NCI-H187 treated with DMSO at 0.1 percent for 48 hours (cell line): ENCODE results near the gene NMNAT2.

ENCODE experiments used
- DNase-seq: peaks from one replicate; lab custom pipeline; 2025; lab: John Stamatoyannopoulos, UW

Gene NMNAT2

DNA sequence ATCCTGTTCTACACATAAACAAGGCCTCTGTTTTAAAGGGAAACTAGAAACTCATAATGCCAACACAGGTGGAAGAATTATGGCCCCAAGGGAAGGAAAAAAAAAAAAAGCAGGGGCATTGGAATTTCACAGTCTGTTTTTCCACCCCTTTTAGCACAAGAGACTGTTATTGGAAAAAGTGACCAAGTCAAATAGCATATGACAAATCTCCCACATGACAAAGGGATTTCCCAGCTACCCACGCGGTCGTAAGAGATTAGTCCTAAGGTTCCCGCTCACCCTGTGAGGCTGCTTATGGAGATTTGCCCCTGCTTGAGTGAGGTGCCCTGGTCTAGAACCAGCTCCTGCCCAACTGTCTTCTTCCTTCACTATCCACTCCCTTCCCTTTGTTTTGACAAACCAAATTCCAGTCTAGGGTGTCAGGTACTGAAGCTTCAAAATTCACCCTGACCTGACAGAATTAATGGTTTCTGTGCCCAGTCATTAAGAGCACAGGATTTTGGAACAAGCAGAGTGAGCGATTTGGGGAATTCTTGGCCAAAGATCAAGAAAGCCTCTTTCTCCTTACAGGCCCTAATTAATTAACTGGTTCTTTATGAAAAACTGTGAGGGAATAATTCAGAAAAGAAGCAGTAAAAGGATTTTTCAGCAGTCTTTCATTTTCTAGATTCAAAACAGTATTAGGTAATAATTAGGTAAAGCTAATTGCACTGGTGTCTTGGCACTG, 107.3 kb downstream of the NMNAT2 start:
- DNase-seq: no peak

DNA sequence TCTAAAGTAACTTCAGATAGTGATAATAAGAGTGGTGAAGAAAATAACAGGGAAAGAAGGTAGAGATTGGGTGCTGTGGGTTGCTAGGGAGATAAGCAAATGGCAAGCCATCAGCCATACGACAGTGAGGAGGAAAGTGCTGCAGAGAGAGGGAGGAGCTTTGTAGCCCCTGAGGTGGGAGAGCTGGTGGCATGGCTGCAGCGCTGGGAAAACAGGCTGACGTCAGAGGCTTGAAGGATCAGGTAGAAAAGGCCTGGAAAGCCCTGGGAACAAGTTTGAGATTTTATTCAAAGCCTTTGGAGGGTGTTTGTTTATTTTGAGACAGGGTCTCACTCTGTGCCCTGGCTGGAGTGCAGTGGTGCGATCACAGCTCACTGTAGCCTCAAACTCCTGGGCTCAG, 109.5 kb downstream of the NMNAT2 start:
- DNase-seq: no peak

DNA sequence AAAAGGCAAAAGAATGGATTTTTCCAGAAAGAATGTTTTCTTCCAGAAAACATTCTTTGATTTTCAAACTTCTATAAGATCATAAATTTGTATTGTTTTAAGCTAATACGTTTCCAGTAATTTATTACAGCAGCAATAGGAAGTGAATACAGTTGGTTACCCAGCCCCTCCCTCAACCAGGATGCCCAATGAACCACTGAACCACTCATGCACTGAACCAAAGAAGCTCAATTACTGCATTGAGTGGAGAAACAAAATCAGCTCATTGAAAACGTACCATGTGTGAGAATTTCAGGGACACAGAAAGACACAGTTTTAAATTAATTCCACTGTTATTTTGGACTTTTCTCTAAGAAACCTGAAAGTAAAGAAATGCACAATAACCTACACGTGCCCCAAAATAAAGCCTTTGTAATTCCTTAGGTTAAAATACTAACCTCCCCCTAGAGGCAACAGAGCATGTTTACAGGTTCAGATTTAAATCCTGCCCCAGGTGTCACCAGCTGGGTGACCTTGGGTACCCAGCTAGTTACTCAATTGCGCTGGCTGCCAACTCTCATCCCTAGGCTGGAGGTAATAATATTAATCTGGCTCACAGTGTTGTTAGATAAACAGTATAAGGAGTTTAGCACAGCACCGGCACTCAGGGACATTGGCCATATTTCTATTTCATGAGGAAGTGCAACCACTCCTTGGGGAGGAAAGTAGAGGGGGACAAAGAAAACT, 111.7 kb downstream of the NMNAT2 start:
- no peak for DNase-seq

GRCh38 chr1:183304440-183305107, 113.6 kb downstream of the NMNAT2 start:
- DNase-seq: peak; percentile 94

GRCh38 chr1:183303901-183304300, 114.3 kb downstream of the NMNAT2 start:
- no peak for DNase-seq

GRCh38 chr1:183303323-183303645, 114.9 kb downstream of the NMNAT2 start:
- no peak for DNase-seq

- DNase-seq: no peak
Measured at GRCh38 chr1:183302452-183303322, 115.5 kb downstream of the NMNAT2 start.

GRCh38 chr1:183301239-183301638, 116.9 kb downstream of the NMNAT2 start:
- DNase-seq: no peak

DNA sequence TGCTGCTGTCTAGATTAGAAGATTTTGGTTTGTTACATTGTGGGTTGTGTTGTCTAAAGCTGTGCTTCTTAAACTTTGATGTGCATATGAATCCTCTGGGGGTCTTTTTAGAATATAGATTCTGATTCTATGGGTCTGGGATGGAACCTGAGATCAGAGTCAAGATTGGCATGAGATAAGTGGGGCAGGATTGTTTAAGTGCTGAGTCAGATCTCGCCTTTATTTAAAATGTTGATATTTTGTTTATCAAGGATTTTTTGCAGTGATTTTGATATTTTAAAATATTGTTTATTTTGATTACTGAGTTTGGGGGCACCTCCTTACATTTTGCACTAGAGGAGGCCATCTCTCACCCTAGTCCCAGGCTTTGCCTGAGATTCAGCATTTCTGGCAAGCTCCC, 117.4 kb downstream of the NMNAT2 start:
- no peak for DNase-seq

DNA sequence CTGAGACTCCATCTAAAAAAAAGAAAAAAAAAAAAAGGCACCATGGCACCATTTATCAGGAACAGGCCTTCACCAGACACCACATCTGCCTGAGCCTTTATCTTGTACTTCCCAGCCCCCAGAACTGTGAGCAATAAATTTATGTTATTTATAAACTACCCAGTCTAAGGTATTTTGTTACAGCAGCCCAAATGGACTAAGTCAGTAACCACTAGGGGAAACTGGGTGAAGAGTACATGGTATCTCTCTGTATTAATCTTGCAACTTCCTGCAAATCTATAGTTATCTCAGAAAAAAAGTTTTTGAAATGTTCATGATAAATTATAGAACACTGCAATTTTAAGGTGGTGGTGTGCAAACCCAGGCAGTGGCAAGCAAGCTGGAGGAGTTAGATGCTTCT, 117.8 kb downstream of the NMNAT2 start:
- DNase-seq: no peak

GRCh38 chr1:183296782-183297181, 121.4 kb downstream of the NMNAT2 start:
- no peak for DNase-seq

DNA sequence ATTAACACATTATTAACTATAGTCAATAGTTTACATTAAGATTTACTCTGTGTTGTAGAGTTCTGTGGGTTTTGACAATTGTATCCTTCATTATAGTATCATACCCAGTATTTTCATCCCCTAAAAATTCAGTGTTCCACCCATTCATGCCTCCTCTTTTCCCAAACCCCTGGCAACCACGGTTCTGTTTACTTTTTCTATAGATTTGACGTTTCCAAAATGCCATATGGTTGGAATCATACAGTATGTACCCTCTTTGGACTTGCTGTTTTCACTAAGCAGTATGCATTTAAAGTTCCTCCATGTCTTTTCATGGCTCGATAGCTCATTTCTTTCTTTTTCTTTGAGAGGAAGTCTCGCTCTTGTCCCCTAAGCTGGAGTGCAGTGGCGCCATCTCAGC, 122.7 kb downstream of the NMNAT2 start:
- no peak for DNase-seq

GRCh38 chr1:183293876-183294275, 124.3 kb downstream of the NMNAT2 start:
- no peak for DNase-seq

DNA sequence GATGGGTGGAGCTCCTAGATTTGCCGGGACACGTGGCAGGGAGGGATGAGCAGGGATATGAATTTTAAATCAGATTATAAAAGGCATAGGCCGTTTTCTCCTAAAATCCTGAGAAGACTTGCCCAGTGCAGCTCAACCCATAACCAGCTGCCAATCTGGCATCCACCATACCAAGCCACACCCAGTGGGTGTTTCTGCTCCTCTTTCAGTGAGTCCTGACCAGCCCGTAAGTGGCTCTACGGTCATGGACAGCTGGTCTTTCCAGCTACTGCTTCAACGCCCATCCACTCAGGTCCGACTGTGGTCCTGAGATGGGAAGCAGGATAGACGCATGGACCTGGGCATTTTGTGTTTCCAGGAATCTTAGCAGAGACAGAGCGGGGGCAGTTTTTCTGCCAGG, 124.9 kb downstream of the NMNAT2 start:
- DNase-seq: no peak

- no peak for DNase-seq
Measured at GRCh38 chr1:183291802-183292514, 126.2 kb downstream of the NMNAT2 start.

GRCh38 chr1:183291216-183291762, 126.9 kb downstream of the NMNAT2 start:
- no peak for DNase-seq

DNA sequence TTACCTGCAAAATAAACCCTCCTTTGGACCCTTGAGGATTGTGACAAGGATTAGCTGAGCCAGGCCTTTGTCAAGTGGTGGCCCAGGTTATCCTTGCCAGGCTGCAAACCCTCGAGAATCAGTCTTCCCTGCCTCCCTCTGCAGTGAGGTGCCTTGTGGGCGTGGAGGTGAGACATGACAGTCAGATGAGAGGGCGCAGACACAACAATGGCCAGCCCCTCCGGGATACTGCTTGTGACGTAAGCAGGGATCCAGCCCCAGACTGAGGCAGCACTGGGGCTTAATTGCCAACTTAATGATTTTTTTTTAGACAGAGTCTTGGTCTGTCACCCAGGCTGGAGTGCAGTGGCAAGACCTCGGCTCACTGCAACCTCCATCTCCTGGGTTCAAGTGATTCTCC, 127.6 kb downstream of the NMNAT2 start:
- DNase-seq: no peak

GRCh38 chr1:183289051-183289496, 129.1 kb downstream of the NMNAT2 start:
- no peak for DNase-seq

DNA sequence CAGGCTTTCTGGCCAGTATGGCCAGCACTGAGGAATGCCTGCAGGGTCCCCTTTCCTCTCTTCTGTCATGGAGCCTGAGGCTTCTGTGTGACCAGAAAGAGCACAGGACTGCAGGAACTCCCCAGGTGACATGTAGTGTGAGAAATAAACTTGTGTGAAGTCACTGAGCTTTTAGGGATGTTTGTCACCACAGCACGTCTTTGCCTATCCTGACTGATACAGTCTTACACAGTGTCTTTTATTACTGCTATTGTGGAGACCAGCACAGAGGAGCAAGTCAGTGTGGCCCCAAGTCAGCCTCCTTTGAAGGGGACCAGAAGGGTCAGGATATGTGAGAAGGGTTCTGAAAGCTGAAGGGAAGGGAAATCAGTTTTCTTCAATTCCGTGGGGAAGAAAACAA, 129.6 kb downstream of the NMNAT2 start:
- no peak for DNase-seq

DNA sequence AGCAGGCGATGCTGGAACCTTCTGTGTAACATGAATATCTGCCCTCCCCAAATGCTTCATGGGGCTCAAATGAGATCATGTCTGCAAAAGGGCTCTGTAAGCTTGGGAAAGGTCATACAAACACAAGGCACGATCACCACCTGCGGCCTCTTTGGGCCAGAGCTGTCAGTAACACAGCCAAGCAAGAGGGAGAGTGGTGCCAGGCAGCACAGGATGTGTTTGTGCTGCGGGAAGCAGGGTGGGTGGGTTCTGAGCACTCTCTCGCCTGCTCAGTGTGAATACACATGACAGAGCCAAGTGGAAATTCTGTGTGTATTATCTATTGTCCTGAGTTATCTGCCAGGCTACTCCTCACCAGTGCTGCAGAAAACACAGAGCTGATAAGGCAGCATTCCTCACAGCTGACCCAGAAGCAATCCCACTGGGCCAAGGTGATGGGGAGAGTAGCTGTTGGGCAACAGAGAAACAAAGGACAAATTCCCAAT, 130.9 kb downstream of the NMNAT2 start:
- no peak for DNase-seq

DNA sequence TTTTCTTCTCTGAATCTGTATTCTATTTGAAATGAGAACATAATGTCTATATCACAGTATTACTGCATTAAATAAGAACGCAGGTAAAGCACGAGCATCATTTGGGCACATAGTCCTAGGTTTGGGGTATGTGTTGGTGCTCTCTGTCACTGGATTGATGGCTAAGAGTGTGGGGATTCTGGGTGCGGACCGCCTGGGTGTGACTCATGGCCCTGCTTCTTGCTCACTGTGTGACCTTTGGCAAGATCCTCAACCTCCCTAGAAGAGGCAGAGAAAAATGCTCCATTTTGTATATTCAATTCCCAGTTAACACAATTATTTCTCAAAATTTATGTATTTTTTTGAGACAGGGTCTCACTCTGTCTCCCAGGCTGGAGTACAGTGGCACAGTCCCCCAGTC, 132.4 kb downstream of the NMNAT2 start:
- no peak for DNase-seq
